Measurements from ENCODE around the gene SSR1. TPM values are rescaled to one million over a fixed set of nuclear protein-coding genes. Genes with fewer than 3 reads are reported as not detected.

Gene SSR1
- total RNA-seq, 1 experiment from 2014 or later, result 102 TPM

GRCh38 chr6:7246401-7247178 lies 66.4 kb downstream of the SSR1 start:
- Mint-ChIP-seq H3K4me3 (no peak overlapping the region), H3K4me1 (peaks cover 19 to 20% of the 10 kb centered on the region in 2 experiments), H3K9me3 (no peaks in the 10 kb centered on the region; a peak in 1 of 5 replicates), H3K27me3 (ENCODE audit: low read depth) (no peaks in the 10 kb centered on the region), H3K27ac (no peak overlapping the region), H3K36me3 (ENCODE audit: insufficient read depth in 1 of 3, low read depth in 3 of 3) (peaks cover 8 to 20% (median 19%) of the 10 kb centered on the region in 3 experiments; a peak in 6 of 7 replicates)
- Histone ChIP-seq H3T11ph (ENCODE audit: low read length) (no peak overlapping the region), H2BK20ac (ENCODE audit: low read depth, low read length, poor library complexity, severe bottlenecking) (no peak overlapping the region), H3K9me3 (ENCODE audit: control insufficient read depth, low read depth, low read length) (no peaks in the 10 kb centered on the region), H3K79me1 (ENCODE audit: insufficient read depth, low read depth, low read length, poor library complexity, severe bottlenecking) (no peaks in the 10 kb centered on the region), H4K5ac (ENCODE audit: insufficient read length, low read depth, low read length) (no peak overlapping the region), H3K18ac (ENCODE audit: insufficient read length, low read depth, low read length) (no peak overlapping the region), H3K23ac (ENCODE audit: insufficient read length, low read depth, low read length) (no peak overlapping the region), H3K4me1 (ENCODE audit: insufficient read depth, low read length) (peaks cover 12% of the 10 kb centered on the region), H3K23me2 (ENCODE audit: insufficient read length, low read depth, low read length, poor library complexity, severe bottlenecking) (no peaks in the 10 kb centered on the region), H2BK120ac (ENCODE audit: low read depth, low read length, poor library complexity, severe bottlenecking) (no peak overlapping the region), H3K27ac (ENCODE audit: insufficient read length, low read depth, low read length) (no peak overlapping the region), H2AFZ (ENCODE audit: low read length) (no peak overlapping the region), H2BK15ac (ENCODE audit: low read depth, low read length) (no peak overlapping the region), H3K4me2 (ENCODE audit: insufficient read depth, insufficient read length, low read length) (no peak overlapping the region), H3K9ac (ENCODE audit: extremely low read depth, insufficient read length, low read length) (no peak overlapping the region), H4K20me1 (ENCODE audit: control insufficient read depth, insufficient read depth, insufficient read length) (no peaks in the 10 kb centered on the region), H3K79me2 (ENCODE audit: insufficient read depth, low read length) (no peaks in the 10 kb centered on the region), H3K4ac (ENCODE audit: low read depth, low read length) (no peak overlapping the region), H3K27me3 (ENCODE audit: insufficient read depth, low read length) (no peaks in the 10 kb centered on the region), H2BK5ac (ENCODE audit: insufficient read length, low read length) (no peak overlapping the region), H4K91ac (ENCODE audit: insufficient read length, low read depth, low read length) (no peak overlapping the region), H4K8ac (replicated peaks; ENCODE audit: insufficient read length, low read depth, low read length) (no peak overlapping the region), H3K14ac (ENCODE audit: insufficient read depth, low read length) (no peak overlapping the region), H2BK12ac (ENCODE audit: insufficient read length, low read depth, low read length) (no peak overlapping the region), H3K56ac (ENCODE audit: insufficient read length, low read depth, low read length) (no peak overlapping the region), H2AK5ac (ENCODE audit: insufficient read length, low read length) (no peak overlapping the region)
- DNase-seq, result peak; percentile 79
- WGBS (ENCODE audit: extremely low coverage, insufficient read length, low lambda C conversion rate), result no CpG with 5 or more reads among the region's 71 CpGs
- peak; percentile 51 for TF ChIP-seq CTCF (conservative IDR thresholded peaks at IDR 0.05)

All from H9 (cell line).